Activated CD8-positive, alpha-beta memory T cell treated with anti-CD3 and anti-CD28 coated beads for 36 hours (primary cell): Measurements from ENCODE around the gene ARMCX2. TPM values are rescaled to one million over a fixed set of nuclear protein-coding genes. Genes with fewer than 3 reads are reported as not detected.

ENCODE experiments used
- CTCF ChIA-PET: fragments of 350-600 bp; sonication (Branson Sonifier 250); formaldehyde crosslinking; loops from one replicate; lab custom pipeline; 2021; ENCODE audit warnings: antibody characterized with exemption; lab: Charles Lee
- POLR2A ChIA-PET: fragments of 350-600 bp; sonication (Branson Sonifier 250); formaldehyde crosslinking; loops from one replicate; lab custom pipeline; 2021; ENCODE audit warnings: antibody characterized with exemption; lab: Charles Lee
- total RNA-seq, 2 experiments: library from RNA; stranded (reverse); gene quantifications; one replicate each; pipeline ENCODE4 v1.2.3, GENCODE V29; 2021

Gene ARMCX2
- total RNA-seq, 2 experiments from 2014 or later: 7.6 to 8.9 TPM

DNA sequence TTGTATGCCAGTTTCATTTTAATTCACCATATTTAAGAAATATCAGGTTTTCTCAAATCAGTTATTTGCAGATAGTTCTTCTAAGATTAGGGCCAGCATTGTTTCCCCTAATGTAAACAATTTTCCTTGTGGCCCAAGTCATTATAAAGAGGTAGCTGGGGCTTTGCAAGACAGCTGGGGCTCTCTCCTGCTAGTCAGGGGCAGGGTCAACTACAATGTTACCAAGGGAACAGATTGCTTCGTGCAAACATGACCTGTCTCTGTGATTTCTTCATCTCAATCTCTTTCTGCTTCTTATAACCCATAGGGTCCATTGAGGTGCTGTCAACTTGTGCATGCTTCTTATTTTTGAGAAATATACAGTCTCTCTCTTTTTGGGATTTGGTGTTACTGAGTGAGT is 53.9 kb downstream of the ARMCX2 start:
- ChIA-PET CTCF (no interaction called here), POLR2A (no interaction called here)

Other genes with a start within 250 kb of the ARMCX2 start
- 1 to 10 TPM; 4.6 to 4.7 TPM for gene ARMCX4, start 174.4 kb downstream of the ARMCX2 start, total RNA-seq
- gene ARMCX1, start 109.3 kb downstream of the ARMCX2 start, total RNA-seq: 1 to 10 TPM; 2.5 to 2.8 TPM
- gene ARMCX6, start 41.9 kb downstream of the ARMCX2 start, total RNA-seq: 10 to 100 TPM; 60.6 to 61.7 TPM
- gene ARMCX3, start 36.7 kb downstream of the ARMCX2 start, total RNA-seq: 10 to 100 TPM; 47.5 to 52.0 TPM